CD4-positive, CD25-positive, alpha-beta regulatory T cell (primary cell): Measurements from ENCODE around the gene TRPM6. TPM values are rescaled to one million over a fixed set of nuclear protein-coding genes. Genes with fewer than 3 reads are reported as not detected.
"Not testable (repeated sequence)": the region's sequence is repeated elsewhere in the genome, so short reads cannot be mapped to it uniquely, and the experiment has no call there.

Experiments
- ATAC-seq, 2 donors: fragments of 150-1000 bp; cut with Tn5 transposase; one replicate each; pipeline ENCODE4 v1.10.0; 2021; ENCODE audit warnings: low read depth in 2 of 2, moderate number of reproducible peaks in 2 of 2, moderate library complexity in 1 of 2
- DNase-seq, 3 donors: peaks; one replicate each; pipeline versions ENCODE4 v3.0.0 to v3.0.0-alpha.2; 2012 to 2022; ENCODE audit warnings: mixed read lengths in 1 of 3
- H3K27ac ChIP-seq: one replicate; pipeline ENCODE4 v1.7.0; 2013; ENCODE audit warnings: mild to moderate bottlenecking, low read length; ENCODE audit not compliant: insufficient read depth, poor library complexity, severe bottlenecking
- H3K27me3 ChIP-seq: one replicate; pipeline ENCODE4 v1.7.0; 2013; ENCODE audit warnings: low read length; ENCODE audit not compliant: control insufficient read depth, insufficient read depth
- H3K36me3 ChIP-seq: one replicate; pipeline ENCODE4 v1.7.0; 2013; ENCODE audit warnings: mild to moderate bottlenecking, low read length, moderate library complexity; ENCODE audit not compliant: control insufficient read depth, insufficient read depth
- H3K4me1 ChIP-seq: 2 replicates; pipeline ENCODE4 v1.7.0; 2013; ENCODE audit warnings: mild to moderate bottlenecking, low read length; ENCODE audit not compliant: insufficient read depth, control insufficient read depth, poor library complexity, severe bottlenecking
- H3K4me3 ChIP-seq: one replicate; pipeline ENCODE4 v1.7.0; 2013; ENCODE audit warnings: low read depth, mild to moderate bottlenecking, low read length, moderate library complexity
- H3K9me3 ChIP-seq, 2 experiments: 1 replicate in 1 of 2; 2 replicates in 1 of 2; pipeline ENCODE4 v1.7.0; 2013; ENCODE audit warnings: low read length in 2 of 2, mild to moderate bottlenecking in 1 of 2, moderate library complexity in 1 of 2; ENCODE audit not compliant: control insufficient read depth in 2 of 2
- H3K27ac Mint-ChIP-seq, 3 donors: one replicate each; pipeline ENCODE4 v1.8.0; 2020 to 2022; ENCODE audit warnings: mild to moderate bottlenecking in 3 of 3, mixed read lengths in 3 of 3, moderate library complexity in 2 of 3
- H3K27me3 Mint-ChIP-seq: one replicate; pipeline ENCODE4 v1.8.0; 2022; ENCODE audit warnings: mild to moderate bottlenecking, mixed read lengths
- H3K36me3 Mint-ChIP-seq: one replicate; pipeline ENCODE4 v1.8.0; 2020; ENCODE audit warnings: mixed read lengths
- H3K4me1 Mint-ChIP-seq, 4 donors: one replicate each; pipeline ENCODE4 v1.8.0; 2020 to 2022; ENCODE audit warnings: mixed read lengths in 4 of 4, mild to moderate bottlenecking in 1 of 4
- H3K4me3 Mint-ChIP-seq, 4 donors: one replicate each; pipeline ENCODE4 v1.8.0; 2020 to 2022; ENCODE audit warnings: mild to moderate bottlenecking in 4 of 4, mixed read lengths in 4 of 4, moderate library complexity in 3 of 4
- H3K9me3 Mint-ChIP-seq, 7 donors: one replicate each; pipeline ENCODE4 v1.8.0; 2020 to 2022; ENCODE audit warnings: mixed read lengths in 7 of 7, mild to moderate bottlenecking in 3 of 7, moderate library complexity in 2 of 7
- polyA plus RNA-seq, 4 donors: library from polyadenylated mRNA; unstranded; fragments of 300-500 nt; fragmentation: Illumina TruSeq; gene quantifications; one replicate each; pipeline ENCODE4 v1.2.3, GENCODE V29; 2021
- total RNA-seq: library from RNA; stranded (reverse); gene quantifications from one replicate; pipeline ENCODE4 v1.2.3, GENCODE V29; 2022

TRPM6 gene
- total and polyA plus RNA-seq, 5 donors from 2014 or later, result 0.17 TPM; not detected in 4

GRCh38 chr9:74865177-74865576 lies 22.5 kb downstream of the TRPM6 start:
- no peaks in the 10 kb centered on the region for H3K9me3 ChIP-seq
- Mint-ChIP-seq H3K4me1 (no peaks in the 10 kb centered on the region), H3K27ac (no peak overlapping the region), H3K36me3 (no peaks in the 10 kb centered on the region), H3K9me3 (no peaks in the 10 kb centered on the region), H3K27me3 (peaks cover 10% of the 10 kb centered on the region), H3K4me3 (no peak overlapping the region)
- no peaks in the 10 kb centered on the region for H3K4me1 ChIP-seq
- DNase-seq (no peak), ATAC-seq (no peak)
- H3K4me3 ChIP-seq, result no peak overlapping the region
- no peaks in the 10 kb centered on the region for H3K36me3 ChIP-seq
- H3K27me3 ChIP-seq, result peaks cover 2% of the 10 kb centered on the region
- no peak overlapping the region for H3K27ac ChIP-seq

- DNase-seq (no peak), ATAC-seq (no peak)
- Histone ChIP-seq H3K27me3 (no peaks in the 10 kb centered on the region), H3K4me3 (no peak overlapping the region), H3K27ac (no peak overlapping the region), H3K36me3 (no peaks in the 10 kb centered on the region), H3K9me3 (no peaks in the 10 kb centered on the region), H3K4me1 (no peaks in the 10 kb centered on the region)
- peaks cover 0 to 3% (median 0%) of the 10 kb centered on the region in 4 donors for H3K4me1 Mint-ChIP-seq
- no peak overlapping the region for H3K4me3 Mint-ChIP-seq
- peaks cover 8% of the 10 kb centered on the region for H3K27me3 Mint-ChIP-seq
- no peaks in the 10 kb centered on the region for H3K9me3 Mint-ChIP-seq
- H3K36me3 Mint-ChIP-seq, result no peaks in the 10 kb centered on the region
- H3K27ac Mint-ChIP-seq, result no peak overlapping the region
Measured at GRCh38 chr9:74861773-74862474, 25.8 kb downstream of the TRPM6 start.

- Histone ChIP-seq H3K4me1 (no peaks in the 10 kb centered on the region), H3K27me3 (no peaks in the 10 kb centered on the region), H3K4me3 (no peak overlapping the region), H3K36me3 (no peaks in the 10 kb centered on the region), H3K9me3 (no peaks in the 10 kb centered on the region), H3K27ac (no peak overlapping the region)
- Mint-ChIP-seq H3K27ac (no peak overlapping the region), H3K4me1 (peaks cover 0 to 3% (median 0%) of the 10 kb centered on the region in 4 donors), H3K9me3 (no peaks in the 10 kb centered on the region), H3K36me3 (no peaks in the 10 kb centered on the region), H3K27me3 (peaks cover 8% of the 10 kb centered on the region), H3K4me3 (no peak overlapping the region)
- ATAC-seq (no peak), DNase-seq (no peak)
Measured at GRCh38 chr9:74861071-74861470, 26.6 kb downstream of the TRPM6 start.

DNA sequence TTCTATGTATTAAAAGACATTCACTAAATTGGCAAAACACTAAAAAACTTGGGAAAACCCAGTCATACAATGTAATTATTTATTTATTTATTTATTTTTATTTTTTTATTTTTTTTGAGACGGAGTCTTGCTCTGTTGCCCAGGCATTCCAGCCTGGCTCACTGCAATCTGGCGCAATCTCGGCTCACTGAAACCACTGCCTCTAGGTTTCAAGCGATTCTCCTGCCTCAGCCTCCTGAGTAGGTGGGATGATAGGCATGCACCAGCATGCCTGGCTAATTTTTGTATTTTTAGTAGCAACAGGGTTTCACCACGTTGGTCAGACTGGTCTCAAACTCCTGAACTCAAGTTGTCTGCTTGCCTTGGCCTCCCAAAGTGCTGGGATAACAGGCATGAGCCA lies 27.5 kb downstream of the TRPM6 start:
- DNase-seq, H3K4me1 ChIP-seq, H3K27ac ChIP-seq, H3K36me3 ChIP-seq, H3K27me3 ChIP-seq, H3K9me3 ChIP-seq, H3K27ac Mint-ChIP-seq, H3K27me3 Mint-ChIP-seq, H3K4me3 ChIP-seq, H3K4me3 Mint-ChIP-seq, H3K9me3 Mint-ChIP-seq, H3K36me3 Mint-ChIP-seq, ATAC-seq, H3K4me1 Mint-ChIP-seq: not testable (repeated sequence)

- Histone ChIP-seq H3K9me3 (no peaks in the 10 kb centered on the region), H3K4me3 (no peak overlapping the region), H3K4me1 (no peaks in the 10 kb centered on the region), H3K27me3 (no peaks in the 10 kb centered on the region), H3K36me3 (no peaks in the 10 kb centered on the region), H3K27ac (no peak overlapping the region)
- DNase-seq (no peak), ATAC-seq (no peak)
- Mint-ChIP-seq H3K4me3 (no peak overlapping the region), H3K9me3 (no peaks in the 10 kb centered on the region), H3K27me3 (peaks cover 8% of the 10 kb centered on the region), H3K4me1 (peaks cover 0 to 3% (median 0%) of the 10 kb centered on the region in 4 donors), H3K27ac (no peak overlapping the region), H3K36me3 (no peaks in the 10 kb centered on the region)
Measured at GRCh38 chr9:74859786-74860185, 27.9 kb downstream of the TRPM6 start.

GRCh38 chr9:74858751-74859414 lies 28.8 kb downstream of the TRPM6 start:
- no peaks in the 10 kb centered on the region for H3K9me3 Mint-ChIP-seq

GRCh38 chr9:74856989-74857388 lies 30.7 kb downstream of the TRPM6 start:
- peaks cover 8% of the 10 kb centered on the region for H3K27me3 Mint-ChIP-seq
- H3K4me1 Mint-ChIP-seq, result peaks cover 0 to 3% (median 0%) of the 10 kb centered on the region in 4 donors
- H3K27me3 ChIP-seq, result no peaks in the 10 kb centered on the region

More at GRCh38 chr9:74858751-74859414, 28.8 kb downstream of the TRPM6 start:
- no peaks in the 10 kb centered on the region for H3K9me3 ChIP-seq
- ATAC-seq (no peak), DNase-seq (no peak)
- Mint-ChIP-seq H3K36me3 (no peaks in the 10 kb centered on the region), H3K4me3 (no peak overlapping the region), H3K27ac (no peak overlapping the region), H3K27me3 (peaks cover 8% of the 10 kb centered on the region), H3K4me1 (peaks cover 0 to 3% (median 0%) of the 10 kb centered on the region in 4 donors)
- H3K36me3 ChIP-seq, result no peaks in the 10 kb centered on the region
- no peak overlapping the region for H3K27ac ChIP-seq
- no peaks in the 10 kb centered on the region for H3K4me1 ChIP-seq
- H3K4me3 ChIP-seq, result no peak overlapping the region
- H3K27me3 ChIP-seq, result no peaks in the 10 kb centered on the region

DNA sequence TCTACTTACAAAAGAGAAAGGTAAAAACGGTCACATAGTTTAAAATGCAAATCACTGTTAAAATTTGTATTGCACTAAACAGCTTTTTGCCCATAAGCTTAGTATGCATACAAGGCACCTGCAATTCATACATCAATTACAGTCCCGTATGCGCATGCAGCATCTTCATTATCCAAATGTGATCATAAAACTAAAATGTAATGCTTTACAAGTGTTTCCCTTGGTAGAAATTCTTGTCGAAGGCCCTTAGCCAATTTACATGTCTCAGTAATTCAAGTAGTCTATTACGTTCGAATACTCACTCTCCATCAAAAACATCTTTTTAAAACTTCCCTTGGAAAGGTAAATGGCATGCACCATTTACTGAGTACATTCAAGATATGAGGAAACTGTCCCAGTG lies 32.6 kb downstream of the TRPM6 start:
- Mint-ChIP-seq H3K36me3 (no peaks in the 10 kb centered on the region), H3K4me1 (peaks cover 0 to 3% (median 0%) of the 10 kb centered on the region in 4 donors), H3K27me3 (peaks cover 8% of the 10 kb centered on the region), H3K4me3 (no peak overlapping the region), H3K9me3 (peaks cover 0 to 1% (median 0%) of the 10 kb centered on the region in 7 donors), H3K27ac (no peak overlapping the region)
- H3K27me3 ChIP-seq, result no peaks in the 10 kb centered on the region
- H3K36me3 ChIP-seq, result no peaks in the 10 kb centered on the region
- no peak overlapping the region for H3K4me3 ChIP-seq
- no peaks in the 10 kb centered on the region for H3K9me3 ChIP-seq
- no peak for DNase-seq
- no peak for ATAC-seq
- H3K4me1 ChIP-seq, result no peaks in the 10 kb centered on the region
- H3K27ac ChIP-seq, result no peak overlapping the region

More at GRCh38 chr9:74856989-74857388, 30.7 kb downstream of the TRPM6 start:
- no peaks in the 10 kb centered on the region for H3K36me3 Mint-ChIP-seq
- H3K27ac ChIP-seq, result no peak overlapping the region
- H3K4me3 Mint-ChIP-seq, result no peak overlapping the region
- ATAC-seq, result no peak
- no peak for DNase-seq
- no peak overlapping the region for H3K27ac Mint-ChIP-seq
- H3K4me3 ChIP-seq, result no peak overlapping the region
- H3K36me3 ChIP-seq, result no peaks in the 10 kb centered on the region
- no peaks in the 10 kb centered on the region for H3K4me1 ChIP-seq
- H3K9me3 ChIP-seq, result no peaks in the 10 kb centered on the region
- no peaks in the 10 kb centered on the region for H3K9me3 Mint-ChIP-seq
